Lung (tissue), 12 donors: ENCODE results near the gene GPR37L1. TPM values are rescaled to one million over a fixed set of nuclear protein-coding genes. Genes with fewer than 3 reads are reported as not detected.

Experiments used
- ATAC-seq: fragments of 200-7000 bp; cut with Tn5 transposase; one replicate; pipeline ENCODE4 v1.9.1; 2020; ENCODE audit warnings: moderate number of reproducible peaks; ENCODE audit not compliant: insufficient read depth, low FRiP score
- DNase-seq, 3 donors: peaks; one replicate each; pipeline ENCODE4 v3.0.0-alpha.2; 2013 to 2017
- H3K27ac ChIP-seq, 2 donors: one replicate each; pipeline ENCODE4 v1.5.1; 2013; ENCODE audit warnings: mild to moderate bottlenecking in 2 of 2, moderate library complexity in 2 of 2, control low read depth in 1 of 2, inconsistent platforms in 1 of 2, low read depth in 1 of 2, low read length in 1 of 2
- H3K27me3 ChIP-seq, 3 donors: one replicate each; pipeline ENCODE4 v1.5.1; 2013; ENCODE audit warnings: low read length in 2 of 3; ENCODE audit not compliant: control insufficient read depth in 3 of 3, insufficient read depth in 3 of 3
- H3K36me3 ChIP-seq, 4 donors: one replicate each; pipeline ENCODE4 v1.5.1; 2013; ENCODE audit warnings: low read length in 4 of 4, mild to moderate bottlenecking in 1 of 4, moderate library complexity in 1 of 4; ENCODE audit not compliant: control insufficient read depth in 4 of 4, insufficient read depth in 4 of 4
- H3K4me1 ChIP-seq, 5 donors: one replicate each; pipeline ENCODE4 v1.5.1; 2013; ENCODE audit warnings: low read length in 5 of 5, mild to moderate bottlenecking in 2 of 5, moderate library complexity in 1 of 5; ENCODE audit not compliant: control insufficient read depth in 5 of 5, insufficient read depth in 5 of 5
- H3K4me3 ChIP-seq: one replicate; pipeline ENCODE4 v1.5.1; 2013; ENCODE audit warnings: mild to moderate bottlenecking, control low read depth, moderate library complexity
- H3K9ac ChIP-seq, 2 donors: one replicate each; pipeline ENCODE4 v1.5.1; 2013; ENCODE audit warnings: low read length in 2 of 2, control low read depth in 1 of 2; ENCODE audit not compliant: insufficient read depth in 1 of 2
- H3K9me3 ChIP-seq, 4 donors: one replicate each; pipeline ENCODE4 v1.5.1; 2013; ENCODE audit warnings: low read length in 3 of 4, mild to moderate bottlenecking in 1 of 4, moderate library complexity in 1 of 4; ENCODE audit not compliant: control insufficient read depth in 4 of 4, insufficient read depth in 3 of 4
- CTCF ChIP-seq: IDR thresholded peaks from 2 replicates; pipeline ENCODE4 v1.5.1; 2012; ENCODE audit warnings: mild to moderate bottlenecking; ENCODE audit errors: control extremely low read depth, extremely low read depth
- WGBS, 2 donors: extraction: QIAGEN DNeasy Blood & Tissue Kit; methylation state at CpG; one replicate each; pipeline ENCODE4 v1.1.7; 2013; 5-methylcytosine and 5-hydroxymethylcytosine counted together
- polyA plus RNA-seq, 2 donors: library from polyadenylated mRNA; stranded (reverse); fragments of 200-250 nt; gene quantifications; one replicate each; pipeline ENCODE4 v1.2.1, GENCODE V29; 2013
- total RNA-seq, 2 donors: library from RNA; depleted of rRNA in 1 of 2; stranded (reverse); fragments of >200 nt in 1 of 2; gene quantifications; one replicate each; pipeline ENCODE4 v1.2.1, GENCODE V29; 2014 to 2021
- donor health status: control.
- donor health status: control.
- donor health status: Bipolar disorder and iron deficiency.
- donor health status: healthy.
- donor health status: DM: yes; HTN: yes; CAD: no.

The GPR37L1 gene
- total and polyA plus RNA-seq, 4 donors, result 0.04 to 0.09 (median 0.05) TPM; not detected in 1

DNA sequence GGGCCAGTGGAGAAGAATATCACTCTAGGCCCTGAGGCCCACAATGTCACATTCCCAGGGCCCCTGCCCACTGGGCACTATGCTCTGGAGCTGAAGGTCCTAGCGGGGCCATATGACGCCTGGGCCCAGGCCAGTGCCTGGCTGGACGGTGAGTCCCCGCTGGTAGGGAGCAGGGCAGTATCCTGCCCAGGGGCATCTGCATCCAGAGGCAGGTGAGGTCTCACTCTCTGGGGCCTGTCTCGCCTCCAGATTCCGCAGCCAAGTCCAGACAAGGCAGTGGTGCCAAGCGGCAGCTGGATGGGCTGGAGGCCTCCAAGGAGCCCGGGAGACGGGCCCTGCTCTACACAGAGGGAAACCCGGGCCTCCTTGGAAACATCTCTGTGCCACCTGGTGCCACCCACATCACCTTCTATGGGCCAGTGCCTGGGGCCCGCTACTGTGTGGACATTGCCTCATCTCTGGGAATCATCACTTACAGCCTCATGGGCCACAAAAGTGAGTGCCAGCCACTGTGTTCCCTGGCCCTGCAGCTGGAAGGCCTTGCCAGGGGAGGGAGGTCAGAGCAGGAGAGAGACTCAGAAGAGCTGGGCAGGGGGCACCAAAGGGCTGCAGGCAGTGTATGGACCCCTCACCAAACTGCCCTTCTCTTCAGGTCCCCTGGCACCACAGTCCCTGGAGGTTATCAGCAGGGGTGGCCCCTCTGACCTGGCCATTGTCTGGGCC is 48.7 kb downstream of the GPR37L1 start:
- Histone ChIP-seq H3K36me3 (no peaks in the 10 kb centered on the region), H3K27me3 (no peaks in the 10 kb centered on the region), H3K4me1 (peaks cover 0 to 10% (median 3%) of the 10 kb centered on the region in 5 donors), H3K4me3 (no peak overlapping the region), H3K27ac (no peak overlapping the region), H3K9me3 (no peaks in the 10 kb centered on the region), H3K9ac (no peak overlapping the region)
- DNase-seq, result no peak
- 95 to 99% methylated on average over 11 of the region's 11 CpGs for WGBS, 2 donors
- ATAC-seq, result no peak
- no peak for TF ChIP-seq CTCF

DNA sequence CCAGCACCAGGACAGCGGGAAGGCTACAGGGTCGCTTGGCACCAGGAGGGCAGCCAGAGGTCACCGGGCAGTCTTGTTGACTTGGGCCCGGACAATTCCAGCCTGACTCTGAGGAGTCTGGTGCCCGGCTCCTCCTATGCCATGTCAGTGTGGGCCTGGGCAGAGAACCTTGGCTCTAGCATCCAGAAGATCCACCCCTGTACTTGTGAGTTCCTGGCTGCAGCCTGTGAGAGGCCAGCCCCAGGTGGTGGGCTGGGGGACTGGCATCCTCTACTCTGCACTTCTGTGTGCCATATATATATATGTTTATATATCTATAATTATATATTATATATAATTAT is 49.3 kb downstream of the GPR37L1 start:
- DNase-seq (no peak), ATAC-seq (no peak)
- Histone ChIP-seq H3K9ac (no peak overlapping the region), H3K9me3 (no peaks in the 10 kb centered on the region), H3K4me3 (no peak overlapping the region), H3K4me1 (peaks cover 0 to 10% (median 0%) of the 10 kb centered on the region in 5 donors), H3K27me3 (no peaks in the 10 kb centered on the region), H3K27ac (no peak overlapping the region), H3K36me3 (no peaks in the 10 kb centered on the region)
- no peak for TF ChIP-seq CTCF
- 92 to 97% methylated on average over 5 of the region's 5 CpGs for WGBS, 2 donors

DNA sequence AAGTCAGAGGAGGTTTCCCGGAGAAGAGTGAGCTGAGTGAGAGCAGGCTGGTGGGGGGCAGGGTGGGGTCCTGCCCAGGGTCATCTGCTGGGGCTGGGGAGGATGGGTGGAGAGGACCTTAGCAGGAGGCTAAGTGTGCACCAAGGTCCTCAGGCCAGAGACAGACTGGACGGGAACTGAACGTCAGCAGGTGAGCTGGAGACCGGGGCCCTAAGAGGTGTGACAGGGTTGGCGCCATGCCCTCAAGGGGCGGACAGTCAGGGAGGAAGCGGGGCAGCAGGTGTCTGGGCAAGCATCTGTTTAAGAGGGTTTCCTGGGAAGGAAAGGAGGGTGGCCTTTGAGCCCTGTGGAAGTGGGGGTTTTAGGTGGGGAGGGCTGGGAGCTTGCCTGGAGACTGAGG is 51.3 kb downstream of the GPR37L1 start:
- ATAC-seq (no peak), DNase-seq (no peak)
- H3K9ac ChIP-seq, result no peak overlapping the region
- WGBS, 2 donors, result 80 to 87% methylated on average over 7 of the region's 7 CpGs
- H3K9me3 ChIP-seq, result no peaks in the 10 kb centered on the region
- no peaks in the 10 kb centered on the region for H3K27me3 ChIP-seq
- no peaks in the 10 kb centered on the region for H3K4me1 ChIP-seq
- H3K4me3 ChIP-seq, result no peak overlapping the region
- no peak overlapping the region for H3K27ac ChIP-seq
- TF ChIP-seq CTCF, result no peak
- no peaks in the 10 kb centered on the region for H3K36me3 ChIP-seq
